ENCODE measurements around the gene CD6.

- TF ChIP-seq SIN3A (IDR thresholded peaks at IDR 0.05; ENCODE audit: borderline replicate concordance, insufficient read depth, low read length) (no peak), TAF1 (IDR thresholded peaks at IDR 0.05; ENCODE audit: borderline replicate concordance, insufficient read depth, low read length) (no peak), POLR2AphosphoS5 (IDR thresholded peaks at IDR 0.05; ENCODE audit: low read depth, low read length) (no peak)
Observed at GRCh38 chr11:60995798-60996197, 24.3 kb downstream of the CD6 start.

All from PFSK-1 (cell line).